IMR-90 (cell line): ENCODE data around the gene KCNJ3. TPM values are rescaled to one million over a fixed set of nuclear protein-coding genes. Genes with fewer than 3 reads are reported as not detected.

Experiments used
- ATAC-seq: fragments of 200-7000 bp; cut with Tn5 transposase; 2 replicates; pipeline ENCODE4 v1.9.1; 2020; ENCODE audit warnings: low read depth, mild to moderate bottlenecking, moderate library complexity
- BruUV-seq: library from RNA; stranded (reverse); fragments of 400-500 nt; replicated peaks from 2 replicates; lab custom pipeline; 2021; lab: Mats Ljungman, UMichigan
- CTCF ChIA-PET: fragments of 300-600 bp; formaldehyde crosslinking; extraction: SDS; loops from one replicate; lab custom pipeline; 2021; ENCODE audit warnings: antibody characterized with exemption; lab: Yijun Ruan, JAX
- POLR2A ChIA-PET: fragments of 300-600 bp; sonication (Branson Sonifier 250); formaldehyde crosslinking; loops from one replicate; lab custom pipeline; 2022; ENCODE audit warnings: antibody characterized with exemption; ENCODE audit not compliant: unreplicated experiment; lab: Charles Lee
- DNase-seq: peaks from one replicate; pipeline ENCODE4 v3.0.0; 2013
- H2AFZ ChIP-seq: replicated peaks from 2 replicates; pipeline ENCODE3; 2013; ENCODE audit warnings: low read length, mild to moderate bottlenecking; ENCODE audit not compliant: poor library complexity
- H2AK5ac ChIP-seq: 2 replicates; pipeline ENCODE4 v1.6.1; 2013; ENCODE audit warnings: low read depth, low read length, inconsistent platforms
- H2AK9ac ChIP-seq: replicated peaks from 2 replicates; pipeline ENCODE3; 2013; ENCODE audit warnings: mild to moderate bottlenecking, low read depth, low read length, moderate library complexity; ENCODE audit not compliant: poor library complexity
- H2BK120ac ChIP-seq: 2 replicates; pipeline ENCODE4 v1.6.1; 2013; ENCODE audit warnings: low read depth, low read length, inconsistent platforms
- H2BK15ac ChIP-seq: 3 replicates; pipeline ENCODE4 v1.6.1; 2013; ENCODE audit warnings: low read depth, low read length, inconsistent platforms
- H2BK20ac ChIP-seq: 2 replicates; pipeline ENCODE4 v1.6.1; 2013; ENCODE audit warnings: low read depth, mild to moderate bottlenecking, inconsistent platforms, low read length, moderate library complexity
- H2BK5ac ChIP-seq: 2 replicates; pipeline ENCODE4 v1.6.1; 2013; ENCODE audit warnings: mild to moderate bottlenecking, low read depth, low read length, inconsistent platforms; ENCODE audit not compliant: poor library complexity, severe bottlenecking
- H3K14ac ChIP-seq: replicated peaks from 2 replicates; pipeline ENCODE4 v1.6.1; 2013; ENCODE audit warnings: low read depth, low read length, inconsistent platforms
- H3K18ac ChIP-seq: 2 replicates; pipeline ENCODE4 v1.6.1; 2013; ENCODE audit warnings: low read depth, low read length, control low read depth
- H3K23ac ChIP-seq: 2 replicates; pipeline ENCODE4 v1.6.1; 2013; ENCODE audit warnings: low read depth, low read length, inconsistent platforms
- H3K27ac ChIP-seq: 2 replicates; pipeline ENCODE4 v1.5.1; 2013; ENCODE audit warnings: mild to moderate bottlenecking, control low read depth, low read length; ENCODE audit not compliant: insufficient read depth
- H3K27me3 ChIP-seq: 2 replicates; pipeline ENCODE4 v1.6.1; 2013; ENCODE audit warnings: low read length; ENCODE audit not compliant: control insufficient read depth, insufficient read depth
- H3K36me3 ChIP-seq: 2 replicates; pipeline ENCODE4 v1.6.1; 2013; ENCODE audit warnings: low read length, mixed read lengths; ENCODE audit not compliant: control insufficient read depth, insufficient read depth
- H3K4ac ChIP-seq: 2 replicates; pipeline ENCODE4 v1.6.1; 2013; ENCODE audit warnings: low read depth, low read length, inconsistent platforms
- H3K4me1 ChIP-seq: 2 replicates; pipeline ENCODE4 v1.6.1; 2013; ENCODE audit warnings: low read length, mixed read lengths; ENCODE audit not compliant: control insufficient read depth, insufficient read depth
- H3K4me2 ChIP-seq: 2 replicates; pipeline ENCODE4 v1.6.1; 2013; ENCODE audit warnings: low read depth, mild to moderate bottlenecking, control low read depth, low read length, moderate library complexity
- H3K4me3 ChIP-seq: 2 replicates; pipeline ENCODE4 v1.5.1; 2013; ENCODE audit warnings: low read depth, mild to moderate bottlenecking, control low read depth, low read length, moderate library complexity; ENCODE audit not compliant: insufficient read depth
- H3K56ac ChIP-seq: 2 replicates; pipeline ENCODE4 v1.6.1; 2013; ENCODE audit warnings: low read length, inconsistent platforms; ENCODE audit not compliant: insufficient read depth; ENCODE audit errors: extremely low read depth
- H3K79me1 ChIP-seq, 2 experiments: 2 replicates each; pipeline ENCODE4 v1.6.1; 2013; ENCODE audit warnings: low read length in 2 of 2, inconsistent platforms in 1 of 2, low read depth in 1 of 2
- H3K9ac ChIP-seq: 2 replicates; pipeline ENCODE4 v1.6.1; 2013; ENCODE audit warnings: low read depth, low read length, control low read depth
- H3K9me1 ChIP-seq: 2 replicates; pipeline ENCODE4 v1.6.1; 2013; ENCODE audit warnings: low read length, inconsistent platforms; ENCODE audit not compliant: insufficient read depth
- H3K9me3 ChIP-seq: 2 replicates; pipeline ENCODE4 v1.6.1; 2013; ENCODE audit warnings: low read length; ENCODE audit not compliant: control insufficient read depth, insufficient read depth
- H4K20me1 ChIP-seq: 2 replicates; pipeline ENCODE4 v1.6.1; 2013; ENCODE audit warnings: low read length, inconsistent platforms; ENCODE audit not compliant: insufficient read depth
- H4K5ac ChIP-seq: 2 replicates; pipeline ENCODE4 v1.6.1; 2013; ENCODE audit warnings: mild to moderate bottlenecking, low read depth, low read length, control low read depth
- H4K8ac ChIP-seq, 2 experiments: 2 replicates each; pipeline ENCODE4 v1.6.1; 2013; ENCODE audit warnings: low read depth in 2 of 2, low read length in 2 of 2, control low read depth in 1 of 2, inconsistent platforms in 1 of 2
- H4K91ac ChIP-seq: 2 replicates; pipeline ENCODE4 v1.6.1; 2013; ENCODE audit warnings: low read depth, low read length, inconsistent platforms; ENCODE audit not compliant: insufficient read depth
- BHLHE40 ChIP-seq: fragments of 150-350 bp; IDR thresholded peaks from 2 replicates; pipeline ENCODE4 v1.6.1; 2016; ENCODE audit warnings: mild to moderate bottlenecking, low read depth, low read length
- CEBPB ChIP-seq: IDR thresholded peaks from 2 replicates; pipeline ENCODE4 v1.6.1; 2012; ENCODE audit warnings: low read depth, low read length, improper control_type of control experiment
- CHD1 ChIP-seq: IDR thresholded peaks from 2 replicates; pipeline ENCODE4 v1.6.1; 2012; ENCODE audit warnings: low read depth, low read length, improper control_type of control experiment
- ELK1 ChIP-seq: fragments of 150-350 bp; IDR thresholded peaks from 2 replicates; pipeline ENCODE4 v1.6.1; 2016; ENCODE audit warnings: low read depth, mild to moderate bottlenecking, low read length, moderate library complexity, borderline replicate concordance
- FOS ChIP-seq: fragments of 150-350 bp; IDR thresholded peaks from 2 replicates; pipeline ENCODE4 v1.6.1; 2016; ENCODE audit warnings: low read depth, low read length
- MAFK ChIP-seq: IDR thresholded peaks from 2 replicates; pipeline ENCODE4 v1.6.1; 2012; ENCODE audit warnings: low read depth, low read length, improper control_type of control experiment
- MAZ ChIP-seq: IDR thresholded peaks from 2 replicates; pipeline ENCODE4 v1.6.1; 2012; ENCODE audit warnings: low read depth, mild to moderate bottlenecking, low read length, improper control_type of control experiment, moderate library complexity, borderline replicate concordance
- MXI1 ChIP-seq: IDR thresholded peaks from 2 replicates; pipeline ENCODE4 v1.6.1; 2012; ENCODE audit warnings: low read depth, mild to moderate bottlenecking, low read length, moderate library complexity, borderline replicate concordance
- NFE2L2 ChIP-seq: fragments of 150-350 bp; IDR thresholded peaks from 2 replicates; pipeline ENCODE4 v1.6.1; 2016; ENCODE audit warnings: low read depth, mild to moderate bottlenecking, low read length
- POLR2A ChIP-seq: IDR thresholded peaks from 2 replicates; pipeline ENCODE4 v1.6.1; 2012; ENCODE audit warnings: mild to moderate bottlenecking, low read depth, low read length
- RFX5 ChIP-seq: IDR thresholded peaks from 2 replicates; pipeline ENCODE4 v1.8.0; 2012; ENCODE audit warnings: low read depth, mild to moderate bottlenecking, low read length, moderate library complexity
- SMC3 ChIP-seq: fragments of 150-350 bp; IDR thresholded peaks from 2 replicates; pipeline ENCODE4 v1.6.1; 2016; ENCODE audit warnings: low read depth, mild to moderate bottlenecking, antibody characterized with exemption, low read length, moderate library complexity
- USF2 ChIP-seq: fragments of 150-350 bp; IDR thresholded peaks from 2 replicates; pipeline ENCODE4 v1.6.1; 2017; ENCODE audit warnings: mild to moderate bottlenecking, antibody characterized with exemption, low read length, low read depth
- WGBS, 2 experiments: methylation state at CpG; one replicate each; pipeline versions ENCODE4 v1.1.5 to v1.1.7; 2013; ENCODE audit warnings: missing lambda C conversion rate in 2 of 2; ENCODE audit not compliant: insufficient read length in 1 of 2; ENCODE audit errors: extremely low coverage in 2 of 2; 5-methylcytosine and 5-hydroxymethylcytosine counted together
- dilution Hi-C: fragments of 300-500 bp; cut with HindIII; formaldehyde crosslinking; loops from one replicate; pipeline ENCODE4 v1.14.3; 2018; ENCODE audit warnings: low sequenced_read_pairs; ENCODE audit not compliant: unreplicated experiment
- in situ Hi-C: fragments of 300-500 bp; cut with MboI; formaldehyde crosslinking; loops from 3 replicates; pipeline ENCODE4 v1.14.3; 2019; ENCODE audit warnings: low sequenced_read_pairs, inconsistent platforms, mixed read lengths
- intact Hi-C: fragments of 100-400 bp; cut with micrococcal nuclease; formaldehyde crosslinking; loops from 2 replicates; pipeline ENCODE4 v1.10.0; 2022
- polyA plus RNA-seq, 3 experiments: library from polyadenylated mRNA; depleted of rRNA; stranded (reverse); fragments of >200 nt; gene quantifications; 2 replicates each; pipeline ENCODE4 v1.2.3, GENCODE V29; 2012; ENCODE audit warnings: low replicate concordance in 1 of 3
- total RNA-seq: library from RNA; depleted of rRNA; stranded (reverse); fragments of >200 nt; gene quantifications from 2 replicates; pipeline ENCODE4 v1.2.3, GENCODE V29; 2012

Gene KCNJ3
- total and polyA plus RNA-seq, 2 of the 4 experiments (the other 2 are of a cell fraction), result not detected

- H4K91ac ChIP-seq, result no peak overlapping the region
- intact Hi-C loops, result no loop called here
- no TSS peak for BruUV-seq
- H3K27ac ChIP-seq, result no peak overlapping the region
- peaks cover 7% of the 10 kb centered on the region; the same call in 1 of the 2 replicates for H3K9me3 ChIP-seq
- no peak overlapping the region for H2BK120ac ChIP-seq
- H3K18ac ChIP-seq, result no peak overlapping the region
- no peak overlapping the region for H3K9ac ChIP-seq
- no peak overlapping the region for H2AK5ac ChIP-seq
- H3K14ac ChIP-seq, result no peak overlapping the region
- H3K27me3 ChIP-seq, result no peaks in the 10 kb centered on the region
- H2AFZ ChIP-seq, result no peak overlapping the region
- H4K20me1 ChIP-seq, result no peaks in the 10 kb centered on the region
- H3K4ac ChIP-seq, result no peak overlapping the region
- ATAC-seq, result no peak
- H2BK15ac ChIP-seq, result no peak overlapping the region
- H3K79me1 ChIP-seq, result no peaks in the 10 kb centered on the region
- H3K4me3 ChIP-seq, result no peak overlapping the region
- H3K23ac ChIP-seq, result no peak overlapping the region
- dilution Hi-C loops, result no loop called here
- no peaks in the 10 kb centered on the region for H3K4me1 ChIP-seq
- ChIA-PET POLR2A (no interaction called here), CTCF (no interaction called here)
- H4K5ac ChIP-seq, result no peak overlapping the region
- no peaks in the 10 kb centered on the region for H3K36me3 ChIP-seq
- H2AK9ac ChIP-seq, result no peak overlapping the region
- in situ Hi-C loops, result no loop called here
- H3K56ac ChIP-seq, result no peak overlapping the region
- no peak overlapping the region for H3K4me2 ChIP-seq
- no peaks in the 10 kb centered on the region for H3K9me1 ChIP-seq
- no peak overlapping the region for H4K8ac ChIP-seq
- no CpG with 5 or more reads among the region's 1 CpG for WGBS, 2 experiments
- no peak for TF ChIP-seq NFE2L2
- no peak for TF ChIP-seq SMC3
- no peak for TF ChIP-seq MXI1
- TF ChIP-seq POLR2A, result no peak
- no peak for TF ChIP-seq USF2
- no peak for TF ChIP-seq RFX5
- TF ChIP-seq FOS, result no peak
- no peak for TF ChIP-seq ELK1
- TF ChIP-seq MAFK, result no peak
- TF ChIP-seq MAZ, result no peak
- no peak for TF ChIP-seq CHD1
- no peak for TF ChIP-seq BHLHE40
- TF ChIP-seq CEBPB, result no peak
- no peak overlapping the region for H2BK20ac ChIP-seq
- DNase-seq, result no peak
- H2BK5ac ChIP-seq, result no peak overlapping the region
Observed at GRCh38 chr2:154846842-154847241, 148.3 kb downstream of the KCNJ3 start.
